HepG2 (cell line): ENCODE measurements around the gene UBXN6.

Experiments used
- CEBPB ChIP-seq: IDR thresholded peaks from 2 replicates; pipeline ENCODE4 v1.6.1; 2011; ENCODE audit warnings: low read depth, low read length, improper control_type of control experiment, borderline replicate concordance
- DR1 ChIP-seq: sonication (generic); formaldehyde crosslinking; IDR thresholded peaks from 2 replicates; pipeline ENCODE4 v1.8.0; 2021; ENCODE audit warnings: mild to moderate bottlenecking, missing genetic modification reagents, inconsistent platforms
- EHMT2 ChIP-seq: fragments of 200-600 bp; sonication (generic); IDR thresholded peaks from 2 replicates; pipeline ENCODE4 v1.7.0; 2017; ENCODE audit warnings: antibody characterized with exemption, low read depth, low read length, borderline replicate concordance
- ESRRA ChIP-seq: sonication (generic); formaldehyde crosslinking; IDR thresholded peaks from 2 replicates; pipeline ENCODE4 v1.5.1; 2020; ENCODE audit warnings: mild to moderate bottlenecking, low read depth, missing genetic modification reagents
- MEF2D ChIP-seq: sonication (generic); formaldehyde crosslinking; IDR thresholded peaks from 2 replicates; pipeline ENCODE4 v1.5.1; 2020; ENCODE audit warnings: mild to moderate bottlenecking, missing genetic modification reagents
- NCOA5 ChIP-seq: sonication (generic); formaldehyde crosslinking; IDR thresholded peaks from 2 replicates; pipeline ENCODE4 v1.4.0; 2020; ENCODE audit warnings: missing genetic modification reagents
- POLR2A ChIP-seq, 2 experiments: IDR thresholded peaks; 2 replicates each; pipeline ENCODE4 v1.6.1; 2011; ENCODE audit warnings: low read depth in 2 of 2, low read length in 2 of 2, mild to moderate bottlenecking in 1 of 2, moderate library complexity in 1 of 2; ENCODE audit not compliant: insufficient read depth in 1 of 2
- ZNF143 ChIP-seq: sonication (generic); formaldehyde crosslinking; IDR thresholded peaks from 2 replicates; pipeline ENCODE4 v1.4.0; 2020; ENCODE audit warnings: missing genetic modification reagents
- ZNF543 ChIP-seq: sonication (generic); formaldehyde crosslinking; IDR thresholded peaks from 2 replicates; pipeline ENCODE4 v1.4.0; 2020; ENCODE audit warnings: mild to moderate bottlenecking, missing genetic modification reagents
- TF ChIP-seq, protein P1 (sequence below): sonication (generic); formaldehyde crosslinking; IDR thresholded peaks from 2 replicates; pipeline ENCODE4 v1.5.0; 2020; ENCODE audit warnings: missing genetic modification reagents
- TF ChIP-seq, protein P2 (sequence below): sonication (generic); formaldehyde crosslinking; conservative IDR thresholded peaks from 2 replicates; pipeline ENCODE4 v1.4.0; 2020; ENCODE audit warnings: mild to moderate bottlenecking, missing genetic modification reagents, moderate library complexity
- TF ChIP-seq, protein P3 (sequence below): sonication (generic); formaldehyde crosslinking; IDR thresholded peaks from 2 replicates; pipeline ENCODE4 v1.4.0; 2020; ENCODE audit warnings: missing genetic modification reagents
- TF ChIP-seq, protein P4 (sequence below): sonication (generic); formaldehyde crosslinking; IDR thresholded peaks from 2 replicates; pipeline ENCODE4 v1.4.0; 2020; ENCODE audit warnings: missing genetic modification reagents

DNA sequence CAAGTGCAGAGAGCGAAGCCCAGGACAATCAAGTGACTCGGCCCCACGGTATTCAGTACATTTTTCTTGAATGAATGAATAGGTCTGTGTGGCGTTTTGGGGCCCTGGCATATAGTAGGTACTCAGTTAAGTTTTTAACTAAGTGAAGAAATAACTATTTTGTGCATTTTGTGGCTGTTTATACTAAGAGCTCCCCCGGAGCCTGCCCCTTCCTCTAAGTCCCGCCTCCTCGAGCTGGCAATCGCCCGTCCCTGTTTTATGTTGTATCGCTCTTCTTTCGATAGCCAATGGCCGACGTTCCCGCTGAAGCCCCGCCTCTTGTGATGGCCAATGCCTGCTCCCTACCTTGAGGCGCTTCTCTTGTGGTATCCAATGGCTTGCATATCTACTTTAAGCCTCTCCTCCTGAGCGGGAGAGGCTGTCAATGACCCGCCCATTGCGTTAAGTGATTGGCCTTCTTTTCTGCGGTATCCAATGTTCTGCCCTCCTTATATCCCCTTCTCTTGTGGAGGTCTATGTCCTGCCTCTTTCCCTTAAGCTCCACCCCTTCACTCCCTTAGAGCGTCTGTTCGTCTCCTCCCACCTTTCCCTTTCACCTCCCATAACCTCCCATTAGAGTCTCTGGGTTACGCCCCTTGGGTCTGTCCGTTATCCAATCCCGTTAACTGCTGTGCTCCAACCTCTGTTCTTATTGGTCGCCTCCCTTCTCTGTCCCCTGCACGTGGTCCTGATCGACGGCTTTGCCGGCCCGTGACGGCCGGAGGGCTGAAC, 14.0 kb upstream of the UBXN6 start:
- no peak for TF ChIP-seq ESRRA (CRISPR knock-in tag)
- no peak for TF ChIP-seq DR1 (CRISPR knock-in tag)
- TF ChIP-seq, protein P1, sequence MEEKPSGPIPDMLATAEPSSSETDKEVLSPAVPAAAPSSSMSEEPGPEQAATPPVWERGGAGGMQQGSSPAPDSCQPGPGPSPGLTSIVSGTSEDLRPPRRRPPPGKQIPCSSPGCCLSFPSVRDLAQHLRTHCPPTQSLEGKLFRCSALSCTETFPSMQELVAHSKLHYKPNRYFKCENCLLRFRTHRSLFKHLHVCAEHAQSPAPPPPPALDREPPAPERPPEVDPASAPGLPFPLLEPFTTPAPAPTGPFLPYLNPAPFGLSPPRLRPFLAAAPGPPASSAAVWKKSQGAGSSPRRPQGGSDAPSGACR (CRISPR knock-in tag): no peak
- TF ChIP-seq MEF2D (CRISPR knock-in tag): no peak
- no peak for TF ChIP-seq CEBPB
- TF ChIP-seq EHMT2: no peak
- 0 out of 2 replicates have a peak, but pooled peaks have one; percentile 38 for TF ChIP-seq ZNF143 (CRISPR knock-in tag)
- TF ChIP-seq, protein P2, sequence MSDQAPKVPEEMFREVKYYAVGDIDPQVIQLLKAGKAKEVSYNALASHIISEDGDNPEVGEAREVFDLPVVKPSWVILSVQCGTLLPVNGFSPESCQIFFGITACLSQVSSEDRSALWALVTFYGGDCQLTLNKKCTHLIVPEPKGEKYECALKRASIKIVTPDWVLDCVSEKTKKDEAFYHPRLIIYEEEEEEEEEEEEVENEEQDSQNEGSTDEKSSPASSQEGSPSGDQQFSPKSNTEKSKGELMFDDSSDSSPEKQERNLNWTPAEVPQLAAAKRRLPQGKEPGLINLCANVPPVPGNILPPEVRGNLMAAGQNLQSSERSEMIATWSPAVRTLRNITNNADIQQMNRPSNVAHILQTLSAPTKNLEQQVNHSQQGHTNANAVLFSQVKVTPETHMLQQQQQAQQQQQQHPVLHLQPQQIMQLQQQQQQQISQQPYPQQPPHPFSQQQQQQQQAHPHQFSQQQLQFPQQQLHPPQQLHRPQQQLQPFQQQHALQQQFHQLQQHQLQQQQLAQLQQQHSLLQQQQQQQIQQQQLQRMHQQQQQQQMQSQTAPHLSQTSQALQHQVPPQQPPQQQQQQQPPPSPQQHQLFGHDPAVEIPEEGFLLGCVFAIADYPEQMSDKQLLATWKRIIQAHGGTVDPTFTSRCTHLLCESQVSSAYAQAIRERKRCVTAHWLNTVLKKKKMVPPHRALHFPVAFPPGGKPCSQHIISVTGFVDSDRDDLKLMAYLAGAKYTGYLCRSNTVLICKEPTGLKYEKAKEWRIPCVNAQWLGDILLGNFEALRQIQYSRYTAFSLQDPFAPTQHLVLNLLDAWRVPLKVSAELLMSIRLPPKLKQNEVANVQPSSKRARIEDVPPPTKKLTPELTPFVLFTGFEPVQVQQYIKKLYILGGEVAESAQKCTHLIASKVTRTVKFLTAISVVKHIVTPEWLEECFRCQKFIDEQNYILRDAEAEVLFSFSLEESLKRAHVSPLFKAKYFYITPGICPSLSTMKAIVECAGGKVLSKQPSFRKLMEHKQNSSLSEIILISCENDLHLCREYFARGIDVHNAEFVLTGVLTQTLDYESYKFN: 0 out of 2 replicates have a peak, but pooled peaks have one; percentile 8
- TF ChIP-seq, protein P3, sequence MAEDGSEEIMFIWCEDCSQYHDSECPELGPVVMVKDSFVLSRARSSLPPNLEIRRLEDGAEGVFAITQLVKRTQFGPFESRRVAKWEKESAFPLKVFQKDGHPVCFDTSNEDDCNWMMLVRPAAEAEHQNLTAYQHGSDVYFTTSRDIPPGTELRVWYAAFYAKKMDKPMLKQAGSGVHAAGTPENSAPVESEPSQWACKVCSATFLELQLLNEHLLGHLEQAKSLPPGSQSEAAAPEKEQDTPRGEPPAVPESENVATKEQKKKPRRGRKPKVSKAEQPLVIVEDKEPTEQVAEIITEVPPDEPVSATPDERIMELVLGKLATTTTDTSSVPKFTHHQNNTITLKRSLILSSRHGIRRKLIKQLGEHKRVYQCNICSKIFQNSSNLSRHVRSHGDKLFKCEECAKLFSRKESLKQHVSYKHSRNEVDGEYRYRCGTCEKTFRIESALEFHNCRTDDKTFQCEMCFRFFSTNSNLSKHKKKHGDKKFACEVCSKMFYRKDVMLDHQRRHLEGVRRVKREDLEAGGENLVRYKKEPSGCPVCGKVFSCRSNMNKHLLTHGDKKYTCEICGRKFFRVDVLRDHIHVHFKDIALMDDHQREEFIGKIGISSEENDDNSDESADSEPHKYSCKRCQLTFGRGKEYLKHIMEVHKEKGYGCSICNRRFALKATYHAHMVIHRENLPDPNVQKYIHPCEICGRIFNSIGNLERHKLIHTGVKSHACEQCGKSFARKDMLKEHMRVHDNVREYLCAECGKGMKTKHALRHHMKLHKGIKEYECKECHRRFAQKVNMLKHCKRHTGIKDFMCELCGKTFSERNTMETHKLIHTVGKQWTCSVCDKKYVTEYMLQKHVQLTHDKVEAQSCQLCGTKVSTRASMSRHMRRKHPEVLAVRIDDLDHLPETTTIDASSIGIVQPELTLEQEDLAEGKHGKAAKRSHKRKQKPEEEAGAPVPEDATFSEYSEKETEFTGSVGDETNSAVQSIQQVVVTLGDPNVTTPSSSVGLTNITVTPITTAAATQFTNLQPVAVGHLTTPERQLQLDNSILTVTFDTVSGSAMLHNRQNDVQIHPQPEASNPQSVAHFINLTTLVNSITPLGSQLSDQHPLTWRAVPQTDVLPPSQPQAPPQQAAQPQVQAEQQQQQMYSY (CRISPR knock-in tag): no peak
- TF ChIP-seq NCOA5: no peak
- TF ChIP-seq, protein P4, sequence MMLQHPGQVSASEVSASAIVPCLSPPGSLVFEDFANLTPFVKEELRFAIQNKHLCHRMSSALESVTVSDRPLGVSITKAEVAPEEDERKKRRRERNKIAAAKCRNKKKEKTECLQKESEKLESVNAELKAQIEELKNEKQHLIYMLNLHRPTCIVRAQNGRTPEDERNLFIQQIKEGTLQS: no peak
- TF ChIP-seq ZNF543 (CRISPR knock-in tag): no peak
- peak; percentile 52 to 54; a peak in 2 of 4 replicates for TF ChIP-seq POLR2A (IDR thresholded peaks at IDR 0.05; ENCODE audit: insufficient read depth in 1 of 2, low read depth in 2 of 2, low read length in 2 of 2)
